Activated CD8-positive, alpha-beta memory T cell treated with anti-CD3 and anti-CD28 coated beads for 48 hours (primary cell): ENCODE measurements around the gene ANO9.

Experiments
- DNase-seq, 3 experiments: peaks; one replicate each; pipeline ENCODE4 v3.0.0-alpha.2; 2020; ENCODE audit warnings: low read depth in 2 of 3, low spot score in 2 of 3

The ANO9 gene, protein sequence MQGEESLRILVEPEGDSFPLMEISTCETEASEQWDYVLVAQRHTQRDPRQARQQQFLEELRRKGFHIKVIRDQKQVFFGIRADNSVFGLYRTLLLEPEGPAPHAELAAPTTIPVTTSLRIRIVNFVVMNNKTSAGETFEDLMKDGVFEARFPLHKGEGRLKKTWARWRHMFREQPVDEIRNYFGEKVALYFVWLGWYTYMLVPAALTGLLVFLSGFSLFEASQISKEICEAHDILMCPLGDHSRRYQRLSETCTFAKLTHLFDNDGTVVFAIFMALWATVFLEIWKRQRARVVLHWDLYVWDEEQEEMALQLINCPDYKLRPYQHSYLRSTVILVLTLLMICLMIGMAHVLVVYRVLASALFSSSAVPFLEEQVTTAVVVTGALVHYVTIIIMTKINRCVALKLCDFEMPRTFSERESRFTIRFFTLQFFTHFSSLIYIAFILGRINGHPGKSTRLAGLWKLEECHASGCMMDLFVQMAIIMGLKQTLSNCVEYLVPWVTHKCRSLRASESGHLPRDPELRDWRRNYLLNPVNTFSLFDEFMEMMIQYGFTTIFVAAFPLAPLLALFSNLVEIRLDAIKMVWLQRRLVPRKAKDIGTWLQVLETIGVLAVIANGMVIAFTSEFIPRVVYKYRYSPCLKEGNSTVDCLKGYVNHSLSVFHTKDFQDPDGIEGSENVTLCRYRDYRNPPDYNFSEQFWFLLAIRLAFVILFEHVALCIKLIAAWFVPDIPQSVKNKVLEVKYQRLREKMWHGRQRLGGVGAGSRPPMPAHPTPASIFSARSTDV

DNA sequence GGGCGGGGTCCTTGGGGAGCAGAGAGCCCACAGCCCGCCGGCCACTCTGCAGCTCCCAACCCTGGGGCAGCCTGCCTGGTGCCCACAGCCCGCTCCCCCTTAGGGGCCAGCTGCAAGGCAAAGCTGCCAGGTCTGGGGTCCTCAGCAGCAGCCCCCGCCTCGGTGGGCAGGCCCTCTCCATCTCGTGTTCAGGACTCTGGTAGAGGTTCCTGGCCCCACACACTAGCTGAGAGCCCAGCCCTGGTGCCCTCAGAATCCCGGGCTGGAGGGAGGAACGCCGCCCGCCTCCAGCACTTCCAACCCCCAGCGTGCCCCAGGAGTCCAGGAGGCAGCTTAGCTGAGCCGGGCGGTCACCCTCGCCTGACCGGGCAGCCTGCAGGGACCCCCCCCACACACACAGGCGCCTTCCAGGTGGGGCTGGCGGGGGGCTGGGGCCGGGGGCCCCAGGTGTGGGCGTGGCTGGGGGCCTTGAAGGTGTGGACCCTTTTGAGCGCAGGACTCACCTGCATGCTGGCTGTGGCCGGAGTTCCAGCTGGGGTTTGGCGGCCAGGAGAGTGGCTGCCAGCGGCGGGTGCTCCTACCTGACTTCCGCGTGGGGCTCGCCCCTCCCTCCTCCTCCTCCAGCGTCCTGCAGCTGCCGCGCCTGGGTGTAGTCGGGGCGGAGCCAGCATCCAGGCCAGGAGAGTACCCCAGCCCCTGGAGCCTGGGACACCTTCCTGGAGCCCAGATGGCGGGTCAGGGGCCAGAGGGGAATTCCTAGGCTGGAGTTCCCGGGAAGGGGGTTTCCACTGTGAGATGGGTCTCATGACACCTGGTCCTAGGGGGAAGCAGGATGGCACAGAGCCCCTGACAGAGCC, at the start of gene ANO9:
ANO9 (minus strand) TSS at position 594 of the 857 bp plus-strand sequence; CDS start at position 509, 85 bp downstream.
- no peak for DNase-seq

GRCh38 chr11:491358-491757, 49.5 kb upstream of the ANO9 start:
- no peak for DNase-seq

DNA sequence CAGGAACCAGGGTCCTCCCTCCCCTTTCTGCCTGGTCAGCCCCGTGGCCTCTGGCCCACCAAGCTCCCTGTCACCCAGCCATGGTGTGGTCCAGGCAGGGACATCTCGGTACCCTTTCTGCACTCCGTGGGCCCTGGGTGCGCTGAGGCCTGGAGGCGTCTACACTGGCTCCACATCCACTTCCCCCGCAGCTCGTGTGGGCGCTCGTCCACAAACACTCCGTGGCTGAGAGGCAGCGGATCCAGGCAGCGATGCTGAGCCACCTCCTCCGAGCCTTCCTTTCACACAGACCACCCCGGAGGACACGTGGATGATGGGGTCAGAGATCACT, 49.1 kb upstream of the ANO9 start:
- no peak for DNase-seq

- no peak for DNase-seq
Observed at GRCh38 chr11:490186-490929, 48.5 kb upstream of the ANO9 start.

DNA sequence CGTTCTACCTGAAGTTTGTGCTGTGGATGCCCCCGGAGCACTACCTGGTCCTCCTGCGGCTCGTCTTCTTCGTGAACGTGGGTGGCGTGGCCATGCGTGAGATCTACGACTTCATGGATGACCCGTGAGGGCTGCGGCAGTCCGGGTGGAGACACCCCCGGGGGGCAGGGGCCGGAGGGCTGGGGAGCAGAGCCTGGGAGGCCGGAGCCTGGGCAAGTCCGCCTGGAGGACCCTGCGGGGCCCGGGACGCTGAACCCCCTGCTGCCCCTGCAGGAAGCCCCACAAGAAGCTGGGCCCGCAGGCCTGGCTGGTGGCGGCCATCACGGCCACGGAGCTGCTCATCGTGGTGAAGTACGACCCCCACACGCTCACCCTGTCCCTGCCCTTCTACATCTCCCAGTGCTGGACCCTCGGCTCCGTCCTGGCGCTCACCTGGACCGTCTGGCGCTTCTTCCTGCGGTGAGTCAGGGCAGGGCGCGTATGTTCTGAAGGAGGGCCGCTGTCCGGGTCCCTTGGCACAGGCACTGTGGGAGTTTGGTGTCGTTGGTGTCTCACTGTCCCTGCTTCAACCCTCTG, 47.9 kb upstream of the ANO9 start:
- DNase-seq, result no peak

GRCh38 chr11:488992-489391, 47.2 kb upstream of the ANO9 start:
- DNase-seq, result no peak

DNA sequence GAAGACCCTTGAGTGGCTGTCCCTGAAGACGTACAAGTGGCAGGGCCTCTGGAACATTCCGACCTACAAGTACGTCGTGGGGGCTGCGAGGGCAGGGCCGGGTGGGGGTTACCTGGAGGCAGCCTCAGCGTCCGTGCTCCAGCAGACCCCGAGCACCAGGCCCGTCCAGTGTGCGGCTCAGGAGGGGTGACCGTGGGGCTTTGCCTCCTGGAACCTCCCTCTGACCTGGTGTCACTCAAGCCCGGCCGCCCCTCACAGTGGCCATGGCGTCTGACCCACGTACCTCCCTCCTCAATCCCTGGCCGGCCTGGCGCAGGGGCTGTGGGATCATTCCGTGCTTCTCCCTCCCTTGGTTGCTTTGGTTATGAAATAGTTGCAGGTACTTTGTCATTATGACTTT, 46.8 kb upstream of the ANO9 start:
- no peak for DNase-seq

DNA sequence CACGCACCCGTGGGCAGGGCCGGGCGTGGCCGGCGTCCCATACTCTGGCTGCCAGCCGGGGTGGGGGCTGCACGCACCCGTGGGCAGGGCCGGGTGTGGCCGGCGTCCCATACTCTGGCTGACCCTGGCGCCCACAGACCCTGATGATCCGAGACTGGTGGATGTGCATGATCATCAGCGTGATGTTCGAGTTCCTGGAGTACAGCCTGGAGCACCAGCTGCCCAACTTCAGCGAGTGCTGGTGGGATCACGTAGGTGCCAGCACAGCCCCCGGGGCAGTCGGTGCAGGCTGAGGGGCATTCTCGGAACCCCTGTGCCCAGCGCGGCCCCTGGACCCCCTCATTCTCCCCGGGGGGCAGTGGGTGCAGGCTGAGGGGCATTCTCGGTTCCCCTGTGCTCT, 46.3 kb upstream of the ANO9 start:
- DNase-seq, result no peak

DNA sequence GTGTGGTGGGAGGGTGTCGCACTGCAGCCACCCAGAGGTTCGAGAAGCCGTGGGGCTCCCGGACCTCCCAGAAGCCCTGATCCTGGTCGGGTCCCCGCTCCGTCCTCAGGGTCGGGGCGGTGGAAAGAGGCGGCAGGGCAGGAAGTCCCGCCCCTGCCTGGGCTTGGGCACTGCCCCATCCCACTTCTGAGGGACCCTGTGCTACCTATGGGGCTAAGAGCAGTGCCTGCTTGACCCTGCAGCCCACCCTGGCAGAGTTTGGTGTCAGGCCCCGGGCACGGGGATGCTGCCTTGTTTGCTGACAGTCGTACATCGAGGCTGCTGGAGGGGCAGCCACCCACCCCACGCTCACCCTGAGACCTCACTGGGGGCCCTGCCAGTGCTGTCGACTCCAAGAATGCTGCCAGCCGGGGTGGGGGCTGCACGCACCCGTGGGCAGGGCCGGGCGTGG, 45.8 kb upstream of the ANO9 start:
- no peak for DNase-seq

- DNase-seq, result no peak
Observed at GRCh38 chr11:486189-486588, 44.4 kb upstream of the ANO9 start.

- no peak for DNase-seq
Observed at GRCh38 chr11:484616-485015, 42.8 kb upstream of the ANO9 start.

DNA sequence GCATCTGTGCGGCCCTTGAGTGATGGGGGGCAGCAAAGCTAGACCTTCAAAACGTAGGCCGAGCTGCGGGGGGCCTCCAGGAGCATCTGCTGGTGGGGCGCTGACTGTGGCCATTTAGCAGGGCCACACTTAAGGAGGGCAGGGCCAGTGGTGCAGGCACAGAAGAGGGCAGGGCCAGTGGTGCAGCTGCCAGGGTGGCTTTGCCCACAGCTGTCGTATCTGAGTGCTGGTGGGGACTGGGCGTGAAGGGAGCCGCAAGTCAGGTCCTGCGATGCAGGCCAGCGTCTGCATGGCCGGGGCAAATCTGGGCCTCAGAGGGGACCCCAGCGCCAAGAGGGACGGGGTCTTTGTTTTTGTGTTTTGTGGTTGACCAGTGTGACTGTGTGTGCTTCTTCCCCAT, 37.5 kb upstream of the ANO9 start:
- DNase-seq, result no peak

- DNase-seq, result no peak
Observed at GRCh38 chr11:477052-477715, 35.4 kb upstream of the ANO9 start.

GRCh38 chr11:476416-476815, 34.6 kb upstream of the ANO9 start:
- DNase-seq, result no peak

GRCh38 chr11:475941-476340, 34.1 kb upstream of the ANO9 start:
- DNase-seq, result no peak

- DNase-seq, result no peak
Observed at GRCh38 chr11:474914-475506, 33.2 kb upstream of the ANO9 start.

DNA sequence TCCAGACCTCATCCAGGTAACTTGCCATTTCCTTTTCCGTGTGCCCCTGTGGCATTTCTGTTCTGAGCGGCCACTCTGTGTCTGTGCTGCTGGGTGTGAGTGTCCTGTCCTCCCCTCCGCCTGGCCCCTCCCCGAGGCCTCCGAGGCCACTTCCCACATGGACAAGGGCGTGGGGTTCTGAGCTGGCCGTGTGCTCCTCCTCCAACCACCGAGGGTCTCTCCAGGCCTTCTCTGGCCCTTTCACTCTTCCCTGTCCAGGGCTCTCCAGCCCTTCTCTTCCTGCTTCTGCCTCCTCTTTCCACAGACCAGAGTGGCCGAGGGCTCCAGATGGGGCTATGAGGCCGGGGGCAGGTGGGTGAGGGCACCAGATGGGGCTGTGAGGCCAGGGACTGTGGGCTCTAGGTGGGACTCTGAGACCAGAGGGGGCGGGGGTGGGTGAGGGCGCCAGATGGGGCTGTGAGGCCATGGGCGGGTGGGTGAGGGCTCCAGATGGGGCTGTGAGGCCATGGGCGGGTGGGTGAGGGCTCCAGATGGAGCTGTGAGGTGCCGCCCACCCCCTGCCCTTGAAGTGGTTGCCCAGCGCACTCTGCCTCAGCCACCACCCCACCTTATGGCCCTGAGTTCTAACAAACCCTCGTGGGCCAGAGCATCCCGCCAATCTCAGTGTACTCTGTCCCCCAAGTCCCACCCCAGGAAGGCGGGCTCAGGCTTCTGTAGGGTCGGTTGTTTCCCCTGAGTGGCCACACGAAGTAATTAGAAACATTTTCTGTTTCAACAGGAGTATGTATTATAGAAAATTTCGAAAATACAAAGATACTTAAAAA, 32.4 kb upstream of the ANO9 start:
- DNase-seq, result no peak

GRCh38 chr11:473415-473814, 31.6 kb upstream of the ANO9 start:
- DNase-seq, result no peak

GRCh38 chr11:472816-473215, 31.0 kb upstream of the ANO9 start:
- no peak for DNase-seq
